ENCODE results near the gene TPM4. TPM values are rescaled to one million over a fixed set of nuclear protein-coding genes. Genes with fewer than 3 reads are reported as not detected.
A peak's percentile ranks its signal among the peaks of the same experiment; 100 is the strongest.
"Not testable (repeated sequence)": the region's sequence is repeated elsewhere in the genome, so short reads cannot be mapped to it uniquely, and the experiment has no call there.

TPM4 gene
- total RNA-seq = 100 to 1,000 TPM; 162 to 171 TPM

- Histone ChIP-seq H3K9me3 (no peaks in the 10 kb centered on the region), H3K4me1 (peaks cover 35% of the 10 kb centered on the region), H3K36me3 (replicated peaks in 1 of 2; ENCODE audit: insufficient read depth in 1 of 2, low read depth in 2 of 2) (no peaks in the 10 kb centered on the region), H3K4me3 (peak within 1 kb of the TSS; percentile 82 to 86), H3K27ac (peak within 1 kb of the TSS; percentile 87 to 98 (median 95)), H3K27me3 (no peaks in the 10 kb centered on the region)
- no peak for TF ChIP-seq CTCF (IDR thresholded peaks at IDR 0.05)
- TF ChIP-seq POLR2A (IDR thresholded peaks at IDR 0.05) = peak; percentile 56 to 75 (median 72)
- 0% methylated on average over 10 to 52 of the region's 101 CpGs for WGBS, 2 donors
- intact Hi-C loops (cut with DNase I) = no loop called here
- peak; percentile 79 to 88 (median 84) for DNase-seq
- peak; percentile 79 for ATAC-seq
Measured at GRCh38 chr19:16076154-16076957, at the start of gene TPM4. Gene TPM4 (plus strand): TSS chr19:16076495. CDS start chr19:16076566, 71 bp downstream.

- Histone ChIP-seq H3K4me3 (no peak overlapping the region), H3K27me3 (no peaks in the 10 kb centered on the region), H3K4me1 (no peaks in the 10 kb centered on the region), H3K9me3 (no peaks in the 10 kb centered on the region), H3K36me3 (replicated peaks in 1 of 2; ENCODE audit: insufficient read depth in 1 of 2, low read depth in 2 of 2) (no peaks in the 10 kb centered on the region), H3K27ac (no peak overlapping the region)
- 68 to 71% methylated on average over 7 of the region's 7 CpGs for WGBS, 2 donors
- intact Hi-C loops (cut with DNase I) = no loop called here
- DNase-seq = no peak
- no peak for ATAC-seq
- no peak for TF ChIP-seq POLR2A (IDR thresholded peaks at IDR 0.05)
- no peak for TF ChIP-seq CTCF (IDR thresholded peaks at IDR 0.05)
Measured at GRCh38 chr19:16026756-16027155, 49.5 kb upstream of the TPM4 start.

- ATAC-seq = no peak
- TF ChIP-seq CTCF (IDR thresholded peaks at IDR 0.05) (no peak), POLR2A (IDR thresholded peaks at IDR 0.05) (no peak)
- intact Hi-C loops (cut with DNase I) = no loop called here
- Histone ChIP-seq H3K27me3 (no peaks in the 10 kb centered on the region), H3K4me3 (no peak overlapping the region), H3K9me3 (no peaks in the 10 kb centered on the region), H3K27ac (no peak overlapping the region), H3K36me3 (replicated peaks in 1 of 2; ENCODE audit: insufficient read depth in 1 of 2, low read depth in 2 of 2) (no peaks in the 10 kb centered on the region), H3K4me1 (no peaks in the 10 kb centered on the region)
- DNase-seq = no peak
- WGBS, 2 donors = 54 to 59% methylated on average over 6 of the region's 6 CpGs
Measured at GRCh38 chr19:16027528-16027927, 48.8 kb upstream of the TPM4 start.

GRCh38 chr19:16030155-16030554 is 46.1 kb upstream of the TPM4 start:
- intact Hi-C loops (cut with DNase I); H3K27ac ChIP-seq; H3K4me3 ChIP-seq; H3K4me1 ChIP-seq; ATAC-seq; H3K27me3 ChIP-seq; H3K36me3 ChIP-seq (replicated peaks in 1 of 2; ENCODE audit: insufficient read depth in 1 of 2, low read depth in 2 of 2); H3K9me3 ChIP-seq: not testable (repeated sequence)
- DNase-seq = peak in 1 of 4 donors; percentile 10
- WGBS, 2 donors = 74 to 83% methylated on average over 12 of the region's 12 CpGs

- Histone ChIP-seq H3K4me1 (no peaks in the 10 kb centered on the region), H3K27ac (no peak overlapping the region), H3K4me3 (no peak overlapping the region), H3K27me3 (no peaks in the 10 kb centered on the region), H3K9me3 (no peaks in the 10 kb centered on the region), H3K36me3 (replicated peaks in 1 of 2; ENCODE audit: insufficient read depth in 1 of 2, low read depth in 2 of 2) (no peaks in the 10 kb centered on the region)
- no peak for DNase-seq
- no peak for ATAC-seq
- TF ChIP-seq POLR2A (IDR thresholded peaks at IDR 0.05) (no peak), CTCF (IDR thresholded peaks at IDR 0.05) (no peak)
- intact Hi-C loops (cut with DNase I) = no loop called here
- WGBS, 2 donors = 74 to 77% methylated on average over 6 to 12 of the region's 13 CpGs
Measured at GRCh38 chr19:16030964-16031871, 45.1 kb upstream of the TPM4 start.

Measured in body of pancreas (tissue), 4 donors.